ENCODE measurements around the gene L3MBTL4.

L3MBTL4 gene

DNA sequence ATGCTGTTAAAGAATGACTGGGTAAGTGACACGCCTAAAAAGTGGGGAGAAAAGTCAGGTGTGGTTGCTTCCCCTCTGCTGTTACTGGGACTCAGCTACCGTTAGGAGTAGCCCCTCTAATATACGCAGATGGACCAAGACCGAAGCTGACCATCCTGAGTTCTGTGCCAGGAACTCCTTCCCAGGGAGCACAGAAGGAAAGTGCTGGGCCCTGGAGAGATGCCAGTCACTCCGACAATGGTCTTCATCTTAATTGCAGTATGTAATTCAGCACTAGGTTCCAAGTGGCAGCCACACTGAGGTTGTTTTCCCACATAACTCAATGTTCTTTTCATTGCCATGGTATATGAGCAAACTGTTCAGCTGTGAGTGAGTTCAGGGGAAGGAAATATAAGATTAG lies 499.8 kb downstream of the L3MBTL4 start:
- no peak for TF ChIP-seq CTCF (IDR thresholded peaks at IDR 0.05; ENCODE audit: insufficient read depth, low read depth, low read length, missing control alignments)
- no peak for DNase-seq (ENCODE audit: low read depth)
- H3K4me3 ChIP-seq (ENCODE audit: low read depth, low read length), result no peak overlapping the region

- no peak overlapping the region for H3K4me3 ChIP-seq (ENCODE audit: low read depth, low read length)
- no peak for TF ChIP-seq CTCF (IDR thresholded peaks at IDR 0.05; ENCODE audit: insufficient read depth, low read depth, low read length, missing control alignments)
- no peak for DNase-seq (ENCODE audit: low read depth)
Measured at GRCh38 chr18:5914016-5914415, 500.7 kb downstream of the L3MBTL4 start.

GRCh38 chr18:5912566-5912965 lies 502.1 kb downstream of the L3MBTL4 start:
- TF ChIP-seq CTCF (IDR thresholded peaks at IDR 0.05; ENCODE audit: insufficient read depth, low read depth, low read length, missing control alignments), result no peak
- no peak overlapping the region for H3K4me3 ChIP-seq (ENCODE audit: low read depth, low read length)
- DNase-seq (ENCODE audit: low read depth), result no peak

DNA sequence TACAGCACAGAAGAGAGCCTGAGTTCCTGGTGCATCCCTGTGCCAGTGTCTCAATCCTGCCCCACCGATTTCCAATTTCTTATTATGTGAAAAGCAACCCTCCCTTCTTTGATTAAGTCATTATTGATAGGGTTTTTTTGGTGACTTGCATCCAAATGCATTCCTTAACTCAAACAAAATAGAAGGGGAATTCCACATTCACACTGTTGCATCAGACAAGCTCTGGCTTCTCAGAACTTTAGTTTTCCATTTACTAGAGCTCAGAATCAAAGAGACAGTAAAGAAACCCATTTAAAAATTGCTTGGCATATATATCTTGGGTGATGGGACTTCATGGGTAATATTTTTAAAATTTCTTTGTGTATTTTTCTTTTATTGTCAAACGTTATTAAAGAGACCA lies 505.6 kb downstream of the L3MBTL4 start:
- no peak for DNase-seq (ENCODE audit: low read depth)
- no peak overlapping the region for H3K4me3 ChIP-seq (ENCODE audit: low read depth, low read length)

More for the DNA sequence above, 505.6 kb downstream of the L3MBTL4 start:
- TF ChIP-seq CTCF (IDR thresholded peaks at IDR 0.05; ENCODE audit: insufficient read depth, low read depth, low read length, missing control alignments), result no peak

Data from GM12865 (cell line).